Measurements from ENCODE around the gene BMPR1A.

Gene BMPR1A

GRCh38 chr10:86941991-86942421, 185.6 kb downstream of the BMPR1A start:
- POLR2A ChIA-PET = no interaction called here
- no peak overlapping the region for H3K27ac ChIP-seq (ENCODE audit: insufficient read depth in 1 of 2, low read depth in 1 of 2, low read length in 2 of 2, poor library complexity in 1 of 2, severe bottlenecking in 2 of 2)
- CTCF ChIA-PET = interaction anchor here (1.3 to 2.5 kb wide), 4 partner anchors 12 to 27 kb away, joined by 3 to 9 read pairs (median 5); partner anchors contain the start of gene ADIRF
- H3K36me3 ChIP-seq (ENCODE audit: control insufficient read depth in 4 of 4, insufficient read depth in 4 of 4, low read length in 3 of 4) = no peaks in the 10 kb centered on the region
- DNase-seq = no peak
- peaks cover 0 to 1% (median 0%) of the 10 kb centered on the region in 5 experiments for H3K27me3 ChIP-seq (replicated peaks in 2 of 5; ENCODE audit: control insufficient read depth in 4 of 5, insufficient read depth in 5 of 5, low read length in 4 of 5)
- H3K4me3 ChIP-seq (ENCODE audit: control insufficient read depth in 1 of 7, extremely low read depth in 1 of 7, insufficient read depth in 4 of 7, low read depth in 2 of 7, low read length in 6 of 7) = no peak overlapping the region
- H3K9me3 ChIP-seq (ENCODE audit: control extremely low read depth in 1 of 5, control insufficient read depth in 4 of 5, insufficient read depth in 2 of 5, low read depth in 1 of 5, low read length in 4 of 5) = no peaks in the 10 kb centered on the region
- WGBS (ENCODE audit: insufficient coverage) = 94% methylated on average over 13 of the region's 14 CpGs
- H3K4me1 ChIP-seq (ENCODE audit: control extremely low read depth in 1 of 4, control insufficient read depth in 4 of 4, insufficient read depth in 4 of 4, low read length in 3 of 4) = peaks cover 0 to 4% (median 2%) of the 10 kb centered on the region in 4 experiments

- WGBS (ENCODE audit: insufficient coverage) = 97% methylated on average over 86 of the region's 94 CpGs
- no peaks in the 10 kb centered on the region for H3K36me3 ChIP-seq (ENCODE audit: control insufficient read depth in 4 of 4, insufficient read depth in 4 of 4, low read length in 3 of 4)
- no peak overlapping the region for H3K27ac ChIP-seq (ENCODE audit: insufficient read depth in 1 of 2, low read depth in 1 of 2, low read length in 2 of 2, poor library complexity in 1 of 2, severe bottlenecking in 2 of 2)
- H3K4me1 ChIP-seq (ENCODE audit: control extremely low read depth in 1 of 4, control insufficient read depth in 4 of 4, insufficient read depth in 4 of 4, low read length in 3 of 4) = peaks cover 0 to 4% (median 2%) of the 10 kb centered on the region in 4 experiments
- ChIA-PET POLR2A (interaction anchor here (0.5 kb wide), 1 partner anchor 562 kb away, joined by 3 read pairs; no protein-coding TSS in a partner anchor), CTCF (interaction anchor here (1.2 to 1.7 kb wide), 4 partner anchors 12 to 88 kb away, joined by 3 to 6 read pairs (median 4); partner anchors contain the start of gene ADIRF)
- H3K4me3 ChIP-seq (ENCODE audit: control insufficient read depth in 1 of 7, extremely low read depth in 1 of 7, insufficient read depth in 4 of 7, low read depth in 2 of 7, low read length in 6 of 7) = no peak overlapping the region
- H3K27me3 ChIP-seq (replicated peaks in 2 of 5; ENCODE audit: control insufficient read depth in 4 of 5, insufficient read depth in 5 of 5, low read length in 4 of 5) = peaks cover 0 to 1% (median 0%) of the 10 kb centered on the region in 5 experiments
- no peak for DNase-seq
- no peaks in the 10 kb centered on the region for H3K9me3 ChIP-seq (ENCODE audit: control extremely low read depth in 1 of 5, control insufficient read depth in 4 of 5, insufficient read depth in 2 of 5, low read depth in 1 of 5, low read length in 4 of 5)
Observed at GRCh38 chr10:86942441-86943315, 186.3 kb downstream of the BMPR1A start.

- 96% methylated on average over 30 of the region's 30 CpGs for WGBS (ENCODE audit: insufficient coverage)
- Histone ChIP-seq H3K36me3 (ENCODE audit: control insufficient read depth in 4 of 4, insufficient read depth in 4 of 4, low read length in 3 of 4) (no peaks in the 10 kb centered on the region), H3K9me3 (ENCODE audit: control extremely low read depth in 1 of 5, control insufficient read depth in 4 of 5, insufficient read depth in 2 of 5, low read depth in 1 of 5, low read length in 4 of 5) (no peaks in the 10 kb centered on the region), H3K27me3 (replicated peaks in 2 of 5; ENCODE audit: control insufficient read depth in 4 of 5, insufficient read depth in 5 of 5, low read length in 4 of 5) (peaks cover 0 to 1% (median 0%) of the 10 kb centered on the region in 5 experiments), H3K4me1 (ENCODE audit: control extremely low read depth in 1 of 4, control insufficient read depth in 4 of 4, insufficient read depth in 4 of 4, low read length in 3 of 4) (peaks cover 0 to 4% (median 2%) of the 10 kb centered on the region in 4 experiments), H3K27ac (ENCODE audit: insufficient read depth in 1 of 2, low read depth in 1 of 2, low read length in 2 of 2, poor library complexity in 1 of 2, severe bottlenecking in 2 of 2) (no peak overlapping the region), H3K4me3 (ENCODE audit: control insufficient read depth in 1 of 7, extremely low read depth in 1 of 7, insufficient read depth in 4 of 7, low read depth in 2 of 7, low read length in 6 of 7) (no peak overlapping the region)
- ChIA-PET POLR2A (interaction anchor here (0.5 kb wide), 1 partner anchor 561 kb away, joined by 3 read pairs; no protein-coding TSS in a partner anchor), CTCF (interaction anchor here (1.2 to 1.7 kb wide), 3 partner anchors 11 to 87 kb away, joined by 3 to 6 read pairs (median 3); no protein-coding TSS in a partner anchor)
- DNase-seq = no peak
Observed at GRCh38 chr10:86943316-86944030, 187.1 kb downstream of the BMPR1A start.

- 97% methylated on average over 3 of the region's 4 CpGs for WGBS (ENCODE audit: insufficient coverage)
- CTCF ChIA-PET = interaction anchor here (1.2 kb wide), 1 partner anchor 87 kb away, joined by 3 read pairs; no protein-coding TSS in a partner anchor
- peaks cover 0 to 4% (median 2%) of the 10 kb centered on the region in 4 experiments for H3K4me1 ChIP-seq (ENCODE audit: control extremely low read depth in 1 of 4, control insufficient read depth in 4 of 4, insufficient read depth in 4 of 4, low read length in 3 of 4)
- H3K9me3 ChIP-seq (ENCODE audit: control extremely low read depth in 1 of 5, control insufficient read depth in 4 of 5, insufficient read depth in 2 of 5, low read depth in 1 of 5, low read length in 4 of 5) = no peaks in the 10 kb centered on the region
- no peaks in the 10 kb centered on the region for H3K27me3 ChIP-seq (replicated peaks in 2 of 5; ENCODE audit: control insufficient read depth in 4 of 5, insufficient read depth in 5 of 5, low read length in 4 of 5)
- H3K4me3 ChIP-seq (ENCODE audit: control insufficient read depth in 1 of 7, extremely low read depth in 1 of 7, insufficient read depth in 4 of 7, low read depth in 2 of 7, low read length in 6 of 7) = no peak overlapping the region
- POLR2A ChIA-PET = interaction anchor here (0.6 kb wide), 1 partner anchor 261 kb away, joined by 3 read pairs; no protein-coding TSS in a partner anchor
- H3K27ac ChIP-seq (ENCODE audit: insufficient read depth in 1 of 2, low read depth in 1 of 2, low read length in 2 of 2, poor library complexity in 1 of 2, severe bottlenecking in 2 of 2) = no peak overlapping the region
- no peaks in the 10 kb centered on the region for H3K36me3 ChIP-seq (ENCODE audit: control insufficient read depth in 4 of 4, insufficient read depth in 4 of 4, low read length in 3 of 4)
- DNase-seq = no peak
Observed at GRCh38 chr10:86944031-86944419, 187.6 kb downstream of the BMPR1A start.

GRCh38 chr10:86944471-86944870, 188.1 kb downstream of the BMPR1A start:
- H3K4me1 ChIP-seq (ENCODE audit: control extremely low read depth in 1 of 4, control insufficient read depth in 4 of 4, insufficient read depth in 4 of 4, low read length in 3 of 4) = peaks cover 0 to 4% (median 2%) of the 10 kb centered on the region in 4 experiments
- no peak overlapping the region for H3K27ac ChIP-seq (ENCODE audit: insufficient read depth in 1 of 2, low read depth in 1 of 2, low read length in 2 of 2, poor library complexity in 1 of 2, severe bottlenecking in 2 of 2)
- no peaks in the 10 kb centered on the region for H3K9me3 ChIP-seq (ENCODE audit: control extremely low read depth in 1 of 5, control insufficient read depth in 4 of 5, insufficient read depth in 2 of 5, low read depth in 1 of 5, low read length in 4 of 5)
- no peak for DNase-seq
- no peaks in the 10 kb centered on the region for H3K27me3 ChIP-seq (replicated peaks in 2 of 5; ENCODE audit: control insufficient read depth in 4 of 5, insufficient read depth in 5 of 5, low read length in 4 of 5)
- H3K36me3 ChIP-seq (ENCODE audit: control insufficient read depth in 4 of 4, insufficient read depth in 4 of 4, low read length in 3 of 4) = no peaks in the 10 kb centered on the region
- POLR2A ChIA-PET = interaction anchor here (0.6 kb wide), 1 partner anchor 262 kb away, joined by 3 read pairs; no protein-coding TSS in a partner anchor
- CTCF ChIA-PET = no interaction called here
- no peak overlapping the region for H3K4me3 ChIP-seq (ENCODE audit: control insufficient read depth in 1 of 7, extremely low read depth in 1 of 7, insufficient read depth in 4 of 7, low read depth in 2 of 7, low read length in 6 of 7)

- 95% methylated on average over 2 of the region's 3 CpGs for WGBS (ENCODE audit: insufficient coverage)
- POLR2A ChIA-PET = no interaction called here
- Histone ChIP-seq H3K36me3 (ENCODE audit: control insufficient read depth in 4 of 4, insufficient read depth in 4 of 4, low read length in 3 of 4) (no peaks in the 10 kb centered on the region), H3K9me3 (ENCODE audit: control extremely low read depth in 1 of 5, control insufficient read depth in 4 of 5, insufficient read depth in 2 of 5, low read depth in 1 of 5, low read length in 4 of 5) (no peaks in the 10 kb centered on the region), H3K27ac (ENCODE audit: insufficient read depth in 1 of 2, low read depth in 1 of 2, low read length in 2 of 2, poor library complexity in 1 of 2, severe bottlenecking in 2 of 2) (no peak overlapping the region), H3K27me3 (replicated peaks in 2 of 5; ENCODE audit: control insufficient read depth in 4 of 5, insufficient read depth in 5 of 5, low read length in 4 of 5) (no peaks in the 10 kb centered on the region), H3K4me1 (ENCODE audit: control extremely low read depth in 1 of 4, control insufficient read depth in 4 of 4, insufficient read depth in 4 of 4, low read length in 3 of 4) (no peaks in the 10 kb centered on the region), H3K4me3 (ENCODE audit: control insufficient read depth in 1 of 7, extremely low read depth in 1 of 7, insufficient read depth in 4 of 7, low read depth in 2 of 7, low read length in 6 of 7) (no peak overlapping the region)
- CTCF ChIA-PET = interaction anchor here (0.9 kb wide), 1 partner anchor 21 kb away, joined by 3 read pairs; no protein-coding TSS in a partner anchor
- no peak for DNase-seq
Observed at GRCh38 chr10:86944907-86945306, 188.5 kb downstream of the BMPR1A start.

Measured in common myeloid progenitor, CD34-positive (primary cell).